SHP77 (cell line): Measurements from ENCODE around the gene MYH13.
"Not testable (repeated sequence)": the region's sequence is repeated elsewhere in the genome, so short reads cannot be mapped to it uniquely, and the experiment has no call there.

Source experiments
- DNase-seq, 2 experiments: peaks; one replicate each; lab custom pipeline; 2025; lab: John Stamatoyannopoulos, UW

The MYH13 gene

GRCh38 chr17:10304758-10305300 is 68.0 kb downstream of the MYH13 start:
- DNase-seq: no peak

- DNase-seq: no peak
Observed at GRCh38 chr17:10297691-10298090, 75.1 kb downstream of the MYH13 start.

GRCh38 chr17:10295728-10296343 is 77.0 kb downstream of the MYH13 start:
- peak; percentile 42 to 51 for DNase-seq

GRCh38 chr17:10294180-10294579 is 78.6 kb downstream of the MYH13 start:
- no peak for DNase-seq

- no peak for DNase-seq
Observed at GRCh38 chr17:10292057-10292937, 80.5 kb downstream of the MYH13 start.

GRCh38 chr17:10291576-10291975 is 81.2 kb downstream of the MYH13 start:
- not testable (repeated sequence) for DNase-seq

DNA sequence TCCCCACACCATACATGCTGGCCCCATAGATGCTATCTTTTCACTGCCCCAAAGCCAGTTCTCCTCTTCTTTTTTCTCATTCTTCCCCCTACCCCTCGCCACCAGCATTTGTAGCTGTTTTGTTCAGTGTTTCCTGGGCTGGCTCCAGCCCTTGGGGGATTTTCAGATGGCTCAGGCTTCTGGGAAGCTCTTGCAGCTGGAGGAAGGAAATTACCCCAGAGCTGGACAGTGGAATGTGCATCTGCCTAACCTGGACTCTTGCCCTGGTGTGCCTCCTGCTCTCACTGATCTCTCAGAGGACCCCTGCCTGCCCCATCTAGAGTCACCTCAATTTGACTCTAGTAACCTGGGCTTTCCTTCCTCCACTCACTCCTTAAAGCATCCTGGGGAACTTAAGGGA is 82.8 kb downstream of the MYH13 start:
- DNase-seq: no peak

DNA sequence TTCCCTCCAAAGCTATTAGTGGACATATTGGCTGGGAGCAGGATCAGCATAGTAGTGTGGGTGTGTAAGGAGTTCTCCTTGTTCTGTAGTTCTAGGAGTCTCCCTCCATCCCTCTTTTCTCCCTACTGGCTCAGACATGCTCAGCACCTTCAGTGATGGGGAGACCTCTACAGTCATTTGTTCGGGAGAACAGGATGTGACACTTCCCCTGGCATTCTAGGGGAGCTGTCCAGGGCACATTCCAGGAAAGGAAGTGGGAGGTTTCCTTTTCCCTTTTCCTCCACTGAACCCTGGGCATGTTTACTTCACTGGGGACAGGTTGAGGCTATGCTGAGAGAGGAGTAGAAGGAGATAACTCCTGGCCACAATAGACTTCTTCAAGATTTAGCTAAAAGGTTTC is 86.5 kb downstream of the MYH13 start:
- no peak for DNase-seq

DNA sequence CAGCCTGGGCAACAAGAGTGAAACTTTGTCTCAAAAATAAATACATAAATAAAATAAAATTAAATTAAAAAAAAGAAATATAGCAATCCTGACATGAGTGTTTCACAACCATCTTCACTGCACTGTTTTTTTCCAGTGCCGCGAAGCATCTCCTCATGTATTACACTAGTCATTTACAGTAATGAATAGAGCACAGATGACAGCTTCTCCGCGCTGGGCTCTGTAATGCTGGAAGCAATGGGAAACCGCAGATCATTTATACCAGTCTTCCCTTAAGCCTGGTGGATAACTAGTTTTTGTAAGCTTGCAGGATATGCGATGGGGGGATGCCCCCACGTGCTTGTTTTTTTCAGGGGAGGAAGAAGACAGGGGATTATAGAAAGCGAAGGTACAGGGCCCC is 86.9 kb downstream of the MYH13 start:
- DNase-seq: no peak

GRCh38 chr17:10280068-10280467 is 92.7 kb downstream of the MYH13 start:
- DNase-seq: no peak

GRCh38 chr17:10278218-10278617 is 94.6 kb downstream of the MYH13 start:
- DNase-seq: no peak

DNA sequence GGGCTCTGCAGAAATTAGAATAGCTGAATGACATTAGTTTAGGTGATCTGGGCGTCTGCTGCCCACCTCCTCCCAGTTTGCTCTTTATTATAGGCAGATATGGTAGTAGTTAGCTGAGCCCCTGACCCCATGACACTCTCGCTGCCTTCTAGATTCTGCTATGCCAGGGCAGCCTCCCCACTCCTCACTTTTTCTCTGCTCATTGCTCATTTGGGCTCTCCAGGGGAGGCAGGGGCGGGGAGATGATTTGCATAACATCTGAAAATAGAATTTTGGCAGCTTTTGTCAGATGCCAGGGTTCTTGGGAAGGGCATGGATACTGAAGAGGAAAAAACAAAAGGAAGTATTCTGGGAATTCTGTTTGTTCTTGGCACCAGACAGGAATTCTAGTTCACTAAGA is 96.4 kb downstream of the MYH13 start:
- no peak for DNase-seq

DNA sequence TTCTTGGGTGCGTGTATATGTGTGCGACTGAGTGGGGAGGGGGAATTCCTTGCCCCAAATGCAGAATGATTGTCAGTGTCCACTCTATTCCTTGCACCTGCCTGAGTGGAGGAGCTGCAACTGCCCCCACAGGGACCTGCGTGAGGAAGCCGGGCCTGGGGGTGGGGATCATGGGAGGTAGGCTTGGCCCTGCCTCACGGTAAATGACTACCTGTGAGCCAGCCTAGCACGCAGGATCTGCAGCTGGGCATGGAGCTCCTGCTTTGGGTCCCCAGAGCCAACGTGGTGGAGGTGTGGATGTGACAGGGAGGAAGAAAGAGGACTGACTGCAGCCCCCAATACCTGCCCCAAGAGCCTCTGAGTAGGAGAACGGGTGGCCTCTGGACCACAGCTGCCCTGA is 97.4 kb downstream of the MYH13 start:
- DNase-seq: no peak

GRCh38 chr17:10271106-10271562 is 101.7 kb downstream of the MYH13 start:
- no peak for DNase-seq

DNA sequence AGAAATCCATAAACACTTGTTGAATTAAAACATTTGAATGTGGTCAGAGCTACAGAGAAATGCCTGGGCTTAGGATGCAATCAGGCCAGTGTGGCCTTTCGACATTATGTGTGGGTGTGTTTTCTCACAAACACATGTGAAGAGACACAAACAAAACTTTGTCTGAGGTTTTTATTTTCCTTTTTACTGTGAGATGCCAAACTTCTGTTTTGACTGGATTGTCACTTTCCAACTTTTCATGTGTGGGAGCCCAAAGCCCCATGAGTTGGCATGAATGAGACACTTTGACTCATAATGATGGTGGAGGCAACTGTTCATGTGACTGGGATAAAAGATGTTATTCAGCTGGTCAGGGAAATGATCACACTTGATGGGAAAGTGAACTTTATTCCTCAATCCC is 102.5 kb downstream of the MYH13 start:
- DNase-seq: no peak

DNA sequence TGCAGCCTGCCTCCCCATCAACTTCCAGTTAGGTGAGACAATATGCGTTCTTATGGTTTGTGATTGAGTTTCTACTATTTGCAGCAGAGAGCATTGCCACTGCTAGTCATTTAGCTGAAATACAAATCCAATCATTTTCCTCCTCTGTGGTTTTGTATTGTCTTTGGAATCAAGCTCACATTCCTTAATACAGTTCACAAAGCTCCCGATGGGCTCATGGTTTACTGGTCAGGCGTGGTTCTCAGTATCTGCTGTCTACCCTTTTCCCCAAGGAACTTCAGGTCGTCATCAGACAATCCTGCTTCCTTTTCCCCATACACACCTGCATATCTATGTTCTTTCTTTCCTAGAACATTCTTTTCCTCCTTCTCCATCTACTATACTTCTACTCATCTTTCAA is 104.8 kb downstream of the MYH13 start:
- no peak for DNase-seq

DNA sequence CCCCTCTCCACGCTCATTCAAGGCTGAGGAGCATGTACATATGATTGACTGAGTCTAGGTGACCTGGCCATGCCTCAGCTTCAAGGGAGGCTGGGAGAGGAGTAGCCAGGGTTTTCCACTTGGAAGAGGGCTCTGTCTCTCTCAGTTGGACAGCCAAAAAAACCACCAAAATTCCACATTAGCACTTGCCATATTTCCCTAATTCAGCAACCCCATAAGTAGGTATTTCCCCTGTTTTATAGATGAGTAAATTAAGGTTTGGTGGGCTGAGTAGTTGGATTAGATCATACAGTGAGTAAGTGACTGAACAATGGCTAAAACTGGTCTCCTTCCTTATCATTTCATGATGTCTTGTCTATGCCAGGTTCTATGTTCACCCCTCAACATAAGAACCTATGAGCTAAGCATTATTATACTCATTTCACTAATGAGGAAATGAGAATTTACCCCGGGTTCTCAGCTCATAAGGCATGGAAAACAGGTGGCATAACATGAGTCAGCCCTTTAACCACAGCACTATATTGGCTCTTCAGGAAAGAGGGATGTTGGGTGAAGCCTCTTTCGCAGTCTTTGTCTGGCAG is 106.4 kb downstream of the MYH13 start:
- no peak for DNase-seq

DNA sequence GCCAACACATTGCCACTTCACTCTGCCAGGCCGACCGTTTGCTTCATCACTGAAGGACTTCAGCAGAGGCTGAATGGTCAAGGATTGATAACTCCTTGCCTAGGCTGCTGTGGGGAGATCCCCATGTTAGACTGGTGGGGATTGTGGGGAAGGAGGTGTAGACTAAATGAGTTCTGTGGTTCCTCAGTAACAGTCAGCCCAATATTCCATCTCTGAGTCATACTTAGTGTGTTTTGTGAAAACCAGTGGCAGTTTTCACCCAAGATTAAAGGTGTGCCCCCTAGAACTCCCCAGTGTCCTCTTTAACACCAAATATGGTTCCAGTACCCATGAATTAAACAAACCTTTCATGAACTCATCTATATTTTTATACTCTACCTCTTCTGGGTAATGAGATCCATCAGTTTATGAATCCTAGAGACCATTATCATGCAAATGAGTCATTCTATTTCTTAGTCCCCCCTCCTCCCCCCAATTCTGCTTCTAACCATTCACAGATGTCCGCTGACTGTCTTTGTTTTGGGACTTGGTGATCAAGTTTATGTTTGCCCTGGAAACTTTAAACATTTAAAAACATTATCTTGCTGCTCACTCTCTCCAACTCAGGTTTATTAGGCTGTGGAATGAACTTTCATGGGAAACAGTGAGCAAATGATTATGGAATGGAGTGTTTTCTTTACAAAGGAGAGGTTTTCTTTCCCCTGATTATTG is 107.6 kb downstream of the MYH13 start:
- no peak for DNase-seq

- DNase-seq: no peak
Observed at GRCh38 chr17:10264051-10264450, 108.8 kb downstream of the MYH13 start.

DNA sequence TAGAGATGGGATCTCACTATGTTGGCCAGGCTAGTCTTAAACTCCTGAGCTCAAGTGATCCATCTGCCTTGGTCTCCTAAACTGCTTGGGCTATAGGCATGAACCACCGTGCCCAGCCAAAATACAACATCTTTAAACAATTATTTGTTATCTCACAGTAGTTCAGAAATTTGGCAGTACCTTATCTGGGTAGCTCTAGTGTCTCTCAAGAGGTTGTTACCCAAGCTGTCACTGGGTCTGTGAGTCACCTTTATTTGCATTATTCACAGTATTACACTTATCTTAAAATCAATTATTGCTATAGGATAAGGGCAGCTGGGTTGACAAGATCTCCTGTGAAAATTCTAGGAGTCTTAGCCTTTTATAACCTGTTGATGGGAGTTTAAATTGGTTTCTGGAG is 110.4 kb downstream of the MYH13 start:
- no peak for DNase-seq

DNA sequence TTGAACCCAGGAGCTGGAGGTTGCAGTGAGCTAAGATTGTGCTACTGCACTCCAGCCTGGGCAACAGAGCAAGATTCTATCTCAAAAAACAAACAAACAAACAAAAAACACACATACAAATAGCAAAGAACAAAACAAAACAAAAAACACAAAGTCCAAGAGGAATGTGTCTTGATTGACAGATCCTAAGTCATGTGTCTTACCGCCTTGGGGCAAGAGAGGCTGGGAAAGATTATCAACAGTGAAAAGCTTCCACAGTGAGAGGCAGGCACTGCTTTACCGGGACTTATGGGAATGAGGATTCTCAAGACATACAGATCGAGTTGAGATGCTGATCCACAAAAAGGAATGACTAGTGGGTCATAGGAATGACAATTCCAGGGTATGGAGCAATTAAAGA is 111.7 kb downstream of the MYH13 start:
- DNase-seq: no peak
